ENCODE measurements around the gene ANKLE2. TPM values are rescaled to one million over a fixed set of nuclear protein-coding genes. Genes with fewer than 3 reads are reported as not detected.

Gene ANKLE2
- total and polyA plus RNA-seq, 3 donors from 2014 or later = 103 to 204 (median 120) TPM

GRCh38 chr12:132708150-132708549 is 53.5 kb downstream of the ANKLE2 start:
- peaks cover 13% of the 10 kb centered on the region for H3K4me1 ChIP-seq
- WGBS, 2 donors = 68 to 75% methylated on average over 2 of the region's 2 CpGs

GRCh38 chr12:132707241-132707640 is 54.4 kb downstream of the ANKLE2 start:
- Histone ChIP-seq H3K9me3 (no peaks in the 10 kb centered on the region), H3K27me3 (no peaks in the 10 kb centered on the region), H3K4me3 (no peak overlapping the region), H3K36me3 (ENCODE audit: low read depth, missing control alignments) (no peaks in the 10 kb centered on the region), H3K4me1 (peaks cover 13% of the 10 kb centered on the region), H3K27ac (no peak overlapping the region)
- DNase-seq = no peak
- WGBS, 2 donors = 94% methylated on average over 6 of the region's 6 CpGs
- intact Hi-C loops (cut with DNase I; ENCODE audit: low total_unique reads) = no loop called here
- TF ChIP-seq POLR2A (IDR thresholded peaks at IDR 0.05) = no peak
- TF ChIP-seq CTCF (IDR thresholded peaks at IDR 0.05) = no peak

More at GRCh38 chr12:132708150-132708549, 53.5 kb downstream of the ANKLE2 start:
- no peaks in the 10 kb centered on the region for H3K27me3 ChIP-seq
- H3K36me3 ChIP-seq (ENCODE audit: low read depth, missing control alignments) = no peaks in the 10 kb centered on the region
- intact Hi-C loops (cut with DNase I; ENCODE audit: low total_unique reads) = no loop called here
- no peak overlapping the region for H3K4me3 ChIP-seq
- H3K9me3 ChIP-seq = no peaks in the 10 kb centered on the region
- DNase-seq = no peak
- TF ChIP-seq CTCF (IDR thresholded peaks at IDR 0.05) = no peak
- no peak for TF ChIP-seq POLR2A (IDR thresholded peaks at IDR 0.05)
- no peak overlapping the region for H3K27ac ChIP-seq

GRCh38 chr12:132703641-132704040 is 58.0 kb downstream of the ANKLE2 start:
- 92% methylated on average over 9 of the region's 9 CpGs for WGBS, 2 donors
- TF ChIP-seq CTCF (IDR thresholded peaks at IDR 0.05) (no peak), POLR2A (IDR thresholded peaks at IDR 0.05) (no peak)
- DNase-seq = no peak

GRCh38 chr12:132702640-132703039 is 59.0 kb downstream of the ANKLE2 start:
- 70 to 71% methylated on average over 2 to 4 of the region's 4 CpGs for WGBS, 2 donors
- TF ChIP-seq POLR2A (IDR thresholded peaks at IDR 0.05) (no peak), CTCF (IDR thresholded peaks at IDR 0.05) (no peak)
- no peak overlapping the region for H3K27ac ChIP-seq
- H3K36me3 ChIP-seq (ENCODE audit: low read depth, missing control alignments) = no peaks in the 10 kb centered on the region
- no peaks in the 10 kb centered on the region for H3K27me3 ChIP-seq
- intact Hi-C loops (cut with DNase I; ENCODE audit: low total_unique reads) = no loop called here
- H3K4me3 ChIP-seq = no peak overlapping the region
- no peak for DNase-seq
- H3K9me3 ChIP-seq = no peaks in the 10 kb centered on the region
- no peaks in the 10 kb centered on the region for H3K4me1 ChIP-seq

More at GRCh38 chr12:132703641-132704040, 58.0 kb downstream of the ANKLE2 start:
- no peaks in the 10 kb centered on the region for H3K36me3 ChIP-seq (ENCODE audit: low read depth, missing control alignments)
- intact Hi-C loops (cut with DNase I; ENCODE audit: low total_unique reads) = no loop called here
- H3K4me3 ChIP-seq = no peak overlapping the region
- H3K9me3 ChIP-seq = no peaks in the 10 kb centered on the region
- no peaks in the 10 kb centered on the region for H3K27me3 ChIP-seq
- H3K4me1 ChIP-seq = no peaks in the 10 kb centered on the region
- H3K27ac ChIP-seq = no peak overlapping the region

- TF ChIP-seq CTCF (IDR thresholded peaks at IDR 0.05) = no peak
- no peak for TF ChIP-seq POLR2A (IDR thresholded peaks at IDR 0.05)
- no peaks in the 10 kb centered on the region for H3K27me3 ChIP-seq
- H3K9me3 ChIP-seq = no peaks in the 10 kb centered on the region
- H3K36me3 ChIP-seq (ENCODE audit: low read depth, missing control alignments) = no peaks in the 10 kb centered on the region
- intact Hi-C loops (cut with DNase I; ENCODE audit: low total_unique reads) = no loop called here
- H3K27ac ChIP-seq = no peak overlapping the region
- no peak overlapping the region for H3K4me3 ChIP-seq
- 94 to 97% methylated on average over 10 of the region's 10 CpGs for WGBS, 2 donors
- no peaks in the 10 kb centered on the region for H3K4me1 ChIP-seq
- DNase-seq = no peak
Measured at GRCh38 chr12:132700212-132700822, 61.3 kb downstream of the ANKLE2 start.

Data from testis (tissue), 3 donors.